Keratinocyte (primary cell): ENCODE measurements around the gene PISD.

Experiments used
- CTCF ChIP-seq, 3 experiments: IDR thresholded peaks in 1 of 3; conservative IDR thresholded peaks in 1 of 3; optimal IDR thresholded peaks in 1 of 3; 2 replicates in 2 of 3; 3 replicates in 1 of 3; pipeline versions ENCODE3 to v1.5.1; 2011; ENCODE audit warnings: low read length in 3 of 3, mild to moderate bottlenecking in 3 of 3, moderate library complexity in 2 of 3, control low read depth in 1 of 3, inconsistent platforms in 1 of 3; ENCODE audit not compliant: insufficient read depth in 2 of 3; ENCODE audit errors: extremely low read depth in 1 of 3
- EZH2 ChIP-seq: IDR thresholded peaks from one replicate; pipeline ENCODE4 v1.6.1; 2012; ENCODE audit warnings: inconsistent platforms, mild to moderate bottlenecking, low read length, moderate library complexity

DNA sequence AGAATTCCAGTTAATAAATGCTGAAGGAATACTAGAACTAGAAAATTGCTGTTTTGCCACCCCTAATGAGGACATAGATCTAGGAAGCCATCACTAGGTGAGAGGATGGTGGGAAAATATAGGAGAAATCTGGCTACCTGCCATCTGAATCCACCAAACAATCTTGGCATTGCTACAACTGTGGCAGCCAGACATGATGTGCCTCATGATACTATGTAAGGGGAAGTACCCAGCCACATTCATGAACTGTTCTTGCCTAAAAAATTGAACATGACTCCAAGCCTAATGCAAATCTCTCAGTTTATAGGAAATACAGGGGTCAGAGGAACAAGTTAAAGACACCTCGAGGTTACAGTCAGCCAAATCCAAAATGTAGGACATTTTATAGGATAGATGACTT is 92.9 kb downstream of the PISD start:
- TF ChIP-seq CTCF (optimal IDR thresholded peaks at IDR 0.05 in 1 of 3, IDR thresholded peaks at IDR 0.05 in 1 of 3, conservative IDR thresholded peaks at IDR 0.05 in 1 of 3; ENCODE audit: extremely low read depth in 1 of 3, insufficient read depth in 2 of 3, low read length in 3 of 3) (no peak), EZH2 (no peak)
